ENCODE results near the gene PCAT7.
"Not testable (repeated sequence)": the region's sequence is repeated elsewhere in the genome, so short reads cannot be mapped to it uniquely, and the experiment has no call there.

Gene PCAT7

DNA sequence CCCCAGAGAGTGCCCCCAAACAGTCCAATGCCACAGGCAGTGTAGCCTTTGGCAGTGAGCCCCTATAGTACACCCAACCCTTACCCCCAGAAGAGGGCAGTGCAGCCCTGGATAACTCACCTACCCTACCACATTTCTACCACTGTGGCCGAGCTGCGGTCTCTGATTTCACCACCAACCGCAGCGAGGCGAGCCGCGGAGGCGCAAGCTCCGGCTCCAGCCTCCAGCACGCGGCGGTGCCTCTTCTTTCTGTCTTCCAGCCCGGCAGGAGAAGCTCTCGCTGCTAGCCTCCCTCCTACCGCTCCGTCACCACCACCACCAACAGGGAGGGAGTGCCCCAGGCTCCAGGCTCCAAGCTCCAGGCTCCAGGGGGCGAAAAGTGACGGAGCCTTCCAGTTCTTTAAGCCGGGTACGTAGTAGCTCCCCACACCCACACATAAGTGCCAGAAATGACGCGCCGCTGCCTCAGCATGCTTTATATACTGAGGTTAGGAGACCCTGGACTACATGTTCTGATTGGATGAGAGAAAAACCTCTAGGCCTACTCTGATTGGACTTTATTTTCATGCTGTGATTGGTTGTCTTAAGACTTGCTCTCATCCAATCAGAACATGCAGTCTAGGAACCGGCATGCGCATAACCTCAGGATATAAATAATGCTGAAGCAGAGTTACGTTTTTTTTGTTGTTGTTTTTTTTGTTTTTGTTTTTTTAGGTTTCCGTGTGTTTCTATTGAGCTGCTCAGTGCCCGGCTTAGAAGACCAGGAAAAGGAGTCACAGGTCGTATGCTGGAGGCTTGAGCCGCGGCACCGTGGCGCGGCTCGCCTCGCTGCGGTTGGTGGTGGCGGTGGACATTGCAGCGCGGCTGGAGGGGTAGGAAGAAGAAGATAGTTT lies at the start of gene PCAT7:
Gene PCAT7, plus strand, starts transcription at position 645 of the 893 bp plus-strand sequence.
- no peak for DNase-seq (ENCODE audit: low spot score)

DNA sequence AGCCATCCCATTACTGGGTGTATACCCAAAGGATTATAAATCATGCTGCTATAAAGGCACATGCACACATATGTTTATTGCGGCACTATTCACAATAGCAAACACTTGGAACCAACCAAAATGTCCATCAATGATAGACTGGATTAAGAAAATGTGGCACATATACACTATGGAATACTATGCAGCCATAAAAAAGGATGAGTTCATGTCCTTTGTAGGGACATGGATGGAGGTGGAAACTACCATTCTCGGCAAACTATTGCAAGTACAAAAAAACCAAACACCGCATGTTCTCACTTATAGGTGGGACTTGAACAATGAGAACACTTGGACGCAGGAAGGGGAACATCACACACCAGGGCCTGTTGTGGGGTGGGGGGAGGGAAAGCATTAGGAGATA lies 48.5 kb upstream of the PCAT7 start:
- DNase-seq (ENCODE audit: low spot score) = not testable (repeated sequence)

DNA sequence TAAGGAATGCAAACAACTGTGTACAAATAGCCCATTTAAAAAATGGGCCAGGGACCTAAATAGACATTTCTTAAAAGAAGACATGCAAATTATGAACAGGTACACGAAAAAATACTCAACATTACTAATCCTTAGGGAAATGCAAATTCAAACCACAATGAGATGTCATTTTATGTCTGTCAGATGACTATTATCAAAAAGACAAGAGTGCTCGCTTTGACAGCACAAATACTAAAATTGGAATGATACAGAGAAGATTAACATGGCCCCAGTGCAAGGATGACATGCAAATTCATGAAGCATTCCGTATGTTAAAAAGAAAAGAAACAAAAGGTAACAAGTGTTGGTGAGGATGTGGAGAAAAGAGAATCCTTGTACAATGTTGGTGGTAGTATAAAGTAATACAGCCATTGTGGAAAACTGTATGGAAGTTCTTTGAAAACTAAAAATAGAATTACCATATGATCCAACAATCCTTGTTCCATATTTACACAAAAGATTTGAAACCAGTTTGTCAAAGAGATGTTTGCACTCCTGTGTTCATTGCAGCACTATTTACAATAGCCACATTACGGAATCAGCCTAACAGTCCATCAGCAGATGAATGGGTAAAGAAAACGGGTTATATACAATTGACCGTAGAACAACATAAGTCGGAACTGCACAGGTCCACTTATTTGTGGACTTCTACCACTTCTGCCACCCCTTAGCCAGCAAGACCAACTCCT lies 47.2 kb upstream of the PCAT7 start:
- no peak for DNase-seq (ENCODE audit: low spot score)

GRCh38 chr9:94511134-94511954 lies 43.5 kb upstream of the PCAT7 start:
- no peak for DNase-seq (ENCODE audit: low spot score)

DNA sequence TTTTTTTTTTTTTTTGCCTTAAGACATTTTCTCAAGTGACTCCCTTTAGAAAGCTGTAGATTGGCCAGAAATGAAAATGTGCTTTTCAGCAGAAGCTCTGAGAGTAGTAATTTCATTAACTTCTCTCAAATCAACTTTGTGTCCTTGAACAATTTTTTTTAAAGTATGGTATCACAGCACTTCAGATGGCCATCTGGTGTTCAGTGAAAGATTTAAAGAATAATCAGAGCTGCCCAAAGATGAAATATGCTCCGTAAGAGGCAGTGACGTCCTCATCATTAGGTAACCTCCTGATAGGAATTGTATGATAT lies 43.0 kb upstream of the PCAT7 start:
- no peak for DNase-seq (ENCODE audit: low spot score)

GRCh38 chr9:94514722-94515121 lies 40.2 kb upstream of the PCAT7 start:
- DNase-seq (ENCODE audit: low spot score) = no peak

DNA sequence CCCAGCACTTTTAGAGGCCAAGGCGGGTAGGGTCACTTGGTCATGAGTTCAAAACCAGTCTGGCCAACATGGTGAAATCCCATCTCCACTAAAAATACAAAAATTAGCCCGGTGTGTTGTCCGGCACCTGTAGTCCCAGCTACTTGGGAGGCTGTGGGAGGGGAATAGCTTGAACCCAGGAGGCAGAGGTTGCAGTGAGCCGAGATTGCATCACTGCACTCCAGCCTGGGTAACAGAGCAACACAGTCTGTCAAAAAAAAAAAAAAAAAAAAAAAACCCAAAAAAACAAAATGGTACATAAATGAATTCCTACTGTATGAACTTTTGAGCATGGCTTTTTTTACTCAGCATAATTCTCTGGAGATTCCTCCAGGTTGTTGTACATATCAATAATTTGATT lies 37.6 kb upstream of the PCAT7 start:
- no peak for DNase-seq (ENCODE audit: low spot score)

DNA sequence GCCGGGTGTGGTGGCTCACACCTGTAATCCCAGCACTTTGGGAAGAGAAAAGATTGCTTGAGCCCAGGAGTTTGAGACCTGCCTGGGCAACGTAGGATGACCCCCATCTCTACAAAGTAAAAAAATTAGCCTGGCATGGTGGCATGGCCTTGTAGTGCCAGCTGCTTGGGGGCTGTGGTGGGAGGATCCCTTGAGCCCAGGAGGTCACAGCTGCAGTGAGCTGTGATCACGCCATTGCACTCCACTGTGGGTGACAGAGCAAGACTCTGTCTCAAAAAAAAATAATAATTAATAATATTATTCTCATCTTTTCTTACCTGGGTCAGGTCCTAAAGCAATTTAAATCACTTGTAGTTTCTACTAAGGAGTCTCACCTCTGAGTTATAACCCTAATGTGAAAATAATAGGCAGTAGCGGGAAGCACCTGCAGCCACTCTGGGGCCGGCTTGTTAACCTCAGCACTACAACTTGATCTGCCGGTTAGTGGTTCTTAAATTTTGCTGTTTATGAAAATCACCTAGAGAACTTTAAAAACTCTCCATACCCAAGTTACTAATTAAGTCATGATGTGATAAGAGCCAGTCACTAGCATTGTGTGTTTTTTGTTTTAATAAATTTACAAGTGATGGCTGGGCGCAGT lies 29.4 kb upstream of the PCAT7 start:
- DNase-seq (ENCODE audit: low spot score) = no peak

- no peak for DNase-seq (ENCODE audit: low spot score)
Measured at GRCh38 chr9:94526271-94526670, 28.6 kb upstream of the PCAT7 start.

- no peak for DNase-seq (ENCODE audit: low spot score)
Measured at GRCh38 chr9:94526951-94527350, 27.9 kb upstream of the PCAT7 start.

GRCh38 chr9:94528886-94529285 lies 26.0 kb upstream of the PCAT7 start:
- DNase-seq (ENCODE audit: low spot score) = no peak

DNA sequence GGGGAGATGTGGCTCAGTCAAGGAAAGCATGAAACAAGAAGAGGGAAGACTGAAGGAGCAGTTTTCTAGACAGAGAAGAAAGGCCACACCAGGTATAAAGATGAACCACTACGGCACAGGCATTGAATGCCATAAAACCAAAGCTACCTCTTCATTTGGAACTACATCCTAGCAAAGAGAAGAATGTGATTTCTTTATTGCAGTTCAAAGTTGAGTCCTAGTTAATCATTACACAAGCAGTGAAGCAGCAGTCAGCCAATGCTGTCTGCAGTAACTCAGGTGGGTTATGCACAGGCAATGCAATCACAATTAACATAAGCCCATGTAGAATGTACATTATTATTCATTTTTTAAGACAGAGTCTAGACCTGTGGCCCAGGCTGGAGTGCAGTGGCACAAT lies 21.7 kb upstream of the PCAT7 start:
- no peak for DNase-seq (ENCODE audit: low spot score)

DNA sequence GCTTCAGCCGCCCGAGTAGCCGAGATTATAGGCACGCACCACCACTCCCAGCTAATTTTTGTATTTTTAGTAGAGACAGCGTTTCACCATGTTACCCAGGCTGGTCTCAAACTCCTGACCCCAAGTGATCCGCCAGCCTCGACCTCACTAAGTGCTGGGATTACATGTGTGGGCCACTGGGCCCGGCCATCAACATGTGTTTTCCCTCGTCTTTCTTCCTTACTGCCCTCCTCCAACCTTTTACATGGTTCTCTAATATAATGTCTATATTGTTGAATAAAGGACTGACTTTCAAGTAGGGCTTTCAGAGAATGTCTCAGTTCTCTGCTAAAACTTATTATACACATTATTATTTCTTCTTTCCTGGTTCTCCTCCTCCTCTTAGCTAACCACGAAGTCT lies 21.3 kb upstream of the PCAT7 start:
- no peak for DNase-seq (ENCODE audit: low spot score)

DNA sequence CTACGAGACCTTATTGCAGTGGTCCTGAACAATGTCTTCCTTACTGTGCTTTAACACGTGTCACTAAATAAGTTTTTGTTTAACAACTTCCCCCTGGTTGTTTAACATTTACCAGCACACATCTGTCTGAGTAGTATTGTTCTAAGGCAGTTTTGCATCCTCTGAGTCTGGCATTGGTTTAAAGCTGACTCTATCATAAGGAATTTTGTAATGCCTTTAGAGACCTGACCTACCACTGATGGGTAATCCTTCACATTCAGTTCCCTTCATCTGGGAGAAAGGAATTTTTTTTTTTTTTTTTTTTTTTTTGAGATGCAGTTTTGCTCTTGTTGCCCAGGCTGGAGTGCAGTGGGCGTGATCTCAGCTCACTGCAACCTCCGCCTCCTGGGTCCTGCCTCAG lies 20.0 kb upstream of the PCAT7 start:
- DNase-seq (ENCODE audit: low spot score) = no peak

DNA sequence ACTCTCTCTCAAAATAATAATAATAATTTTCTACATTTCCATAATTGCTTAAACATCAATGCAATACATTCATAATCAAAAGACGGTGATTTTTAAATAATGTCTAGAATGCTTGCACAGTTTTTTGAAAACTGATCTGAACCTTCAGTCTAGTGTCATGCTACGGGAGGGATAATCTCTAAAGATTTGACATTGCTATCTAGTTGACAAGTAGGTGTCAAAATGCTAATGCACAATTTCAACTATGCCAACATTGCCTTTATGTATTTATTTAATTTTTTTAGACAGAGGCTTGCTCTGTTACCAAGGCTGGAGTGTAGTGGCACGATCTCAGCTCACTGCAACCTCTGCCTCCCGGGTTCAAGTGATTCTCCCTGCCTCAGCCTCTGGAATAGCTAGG lies 16.0 kb upstream of the PCAT7 start:
- no peak for DNase-seq (ENCODE audit: low spot score)

GRCh38 chr9:94544335-94544734 lies 10.5 kb upstream of the PCAT7 start:
- DNase-seq (ENCODE audit: low spot score) = not testable (repeated sequence)

DNA sequence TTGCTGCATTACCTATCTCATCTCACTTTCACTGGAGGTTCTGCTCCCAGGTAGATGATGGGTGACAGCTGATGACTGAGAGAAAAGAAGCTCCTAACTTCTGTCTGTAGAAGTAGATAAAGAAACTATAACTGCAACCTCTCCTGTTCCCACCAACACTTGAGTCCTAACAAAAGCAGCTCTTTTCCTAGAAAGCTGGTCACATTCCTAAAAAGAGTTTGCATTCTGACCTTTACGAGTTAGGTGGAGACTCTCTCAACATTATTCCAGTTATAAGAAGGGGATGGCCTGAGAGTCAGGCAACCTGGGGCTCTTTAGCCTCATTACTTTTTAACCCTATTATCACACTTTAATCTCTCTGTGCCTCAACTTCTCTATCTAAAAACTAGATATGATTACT lies 8.9 kb upstream of the PCAT7 start:
- no peak for DNase-seq (ENCODE audit: low spot score)

DNA sequence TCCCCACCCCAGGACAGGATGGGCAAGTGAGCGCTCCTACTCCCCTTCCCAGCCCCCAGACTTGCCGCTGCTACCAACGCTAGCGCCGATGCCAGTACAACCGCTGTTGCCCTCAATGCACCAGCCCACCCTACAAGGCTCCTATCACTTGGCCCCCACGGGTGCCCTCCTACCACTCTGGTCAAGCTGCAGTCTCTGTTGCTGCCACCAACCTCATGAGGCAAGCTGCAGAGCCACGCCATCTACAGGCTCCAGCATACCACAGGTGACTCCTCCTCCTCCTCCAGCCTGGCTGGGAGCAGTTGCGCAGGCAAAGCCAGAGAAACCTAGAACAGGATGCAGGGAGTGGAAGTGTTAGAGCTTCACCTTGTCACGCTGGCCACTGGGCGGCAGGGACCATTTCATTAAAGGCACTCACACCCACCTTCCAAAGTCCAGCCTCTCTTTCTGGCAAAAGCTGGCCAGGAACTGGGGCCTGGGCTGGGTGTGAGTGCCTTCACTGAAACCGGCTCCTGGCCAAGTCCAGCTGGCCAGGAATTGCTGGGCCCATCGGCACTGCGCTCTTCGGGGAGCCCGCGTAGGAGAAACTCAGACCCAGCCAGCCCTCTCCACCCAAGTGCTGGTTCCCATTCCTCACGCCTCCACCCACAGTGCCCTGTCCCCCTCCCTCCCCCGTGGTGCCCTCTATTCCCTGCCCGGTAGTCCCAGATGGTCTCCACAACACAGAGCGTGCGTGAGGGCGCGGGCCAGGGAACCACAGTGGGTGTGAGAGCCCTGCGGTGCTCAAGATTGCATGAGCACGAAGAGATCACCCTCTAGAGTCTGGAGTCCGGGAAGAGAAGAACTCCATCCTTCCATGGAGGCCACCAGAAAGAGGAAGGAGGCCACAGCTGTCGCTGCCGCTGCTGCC lies 1.6 kb upstream of the PCAT7 start:
- DNase-seq (ENCODE audit: low spot score) = no peak

GRCh38 chr9:94554078-94554438 lies 825 bp upstream of the PCAT7 start:
- DNase-seq (ENCODE audit: low spot score) = no peak

DNA sequence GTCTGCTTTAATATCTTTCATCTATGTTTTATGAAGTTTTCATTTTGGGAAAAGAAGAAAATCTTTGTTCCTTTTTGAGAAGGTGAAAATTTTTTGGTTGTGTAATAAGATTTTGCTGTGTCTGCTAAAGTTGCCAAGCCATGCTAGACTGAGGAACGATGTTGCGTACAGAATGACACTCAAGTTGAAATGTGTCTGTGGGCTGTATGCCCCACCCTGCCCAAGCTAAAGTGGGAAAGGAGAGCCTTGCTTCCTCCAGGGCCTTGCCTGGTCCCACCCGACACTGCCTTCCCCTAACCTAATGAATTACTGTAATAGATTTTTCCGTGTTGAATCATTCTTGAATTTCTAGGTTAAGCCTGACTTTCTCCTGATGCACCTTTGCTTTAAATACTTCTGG lies 2.5 kb downstream of the PCAT7 start:
- DNase-seq (ENCODE audit: low spot score) = no peak

DNA sequence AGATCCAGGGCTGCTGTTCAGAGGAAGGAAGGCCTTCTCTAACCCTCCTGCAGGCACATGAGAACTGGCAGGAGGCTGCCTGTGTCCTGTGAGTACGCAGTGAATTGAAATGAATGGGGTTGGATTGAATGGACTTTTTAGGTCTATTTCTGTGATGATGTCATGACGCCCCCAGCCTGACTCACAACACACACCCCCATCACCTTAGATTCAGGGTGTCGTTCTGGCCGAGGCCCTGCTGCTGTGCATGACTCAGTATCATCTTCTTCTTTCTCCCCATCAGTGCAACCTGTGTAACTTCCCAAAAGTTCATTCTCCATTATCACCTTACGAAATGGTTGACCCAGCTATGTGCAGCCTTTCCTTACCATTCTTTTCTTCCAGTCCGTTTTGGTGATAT lies 5.4 kb downstream of the PCAT7 start:
- no peak for DNase-seq (ENCODE audit: low spot score)

All from globus pallidus (tissue), 1 donor.